Loucy (cell line): ENCODE measurements around the gene ROBO1.

Experiments
- H2AFZ ChIP-seq: fragments of 200-600 bp; sonication (generic); 2 replicates; pipeline ENCODE4 v1.6.0; 2016; ENCODE audit warnings: antibody characterized with exemption, mild to moderate bottlenecking, low read length, moderate library complexity
- H3F3A ChIP-seq: fragments of 200-600 bp; 2 replicates; pipeline ENCODE4 v1.6.0; 2016; ENCODE audit warnings: antibody characterized with exemption, low read depth, mild to moderate bottlenecking
- H3K27me3 ChIP-seq: fragments of 200-600 bp; sonication (generic); 2 replicates; pipeline ENCODE4 v1.6.1; 2014; ENCODE audit warnings: low read length, mild to moderate bottlenecking; ENCODE audit not compliant: insufficient read depth, poor library complexity, severe bottlenecking
- H3K36me3 ChIP-seq: fragments of 200-600 bp; sonication (generic); 2 replicates; pipeline ENCODE4 v1.6.1; 2016; ENCODE audit warnings: low read length; ENCODE audit not compliant: insufficient read depth
- H3K4me1 ChIP-seq: fragments of 200-600 bp; sonication (generic); 2 replicates; pipeline ENCODE4 v1.5.1; 2014; ENCODE audit warnings: low read length, mild to moderate bottlenecking; ENCODE audit not compliant: insufficient read depth, poor library complexity, severe bottlenecking
- H3K4me2 ChIP-seq: fragments of 200-600 bp; sonication (generic); 2 replicates; pipeline ENCODE4 v1.6.0; 2014; ENCODE audit warnings: antibody characterized with exemption, low read length, low read depth, mild to moderate bottlenecking; ENCODE audit not compliant: poor library complexity, severe bottlenecking
- H3K4me3 ChIP-seq: fragments of 200-600 bp; sonication (generic); 2 replicates; pipeline ENCODE4 v1.5.1; 2014; ENCODE audit warnings: low read length, mild to moderate bottlenecking, mixed read lengths; ENCODE audit not compliant: poor library complexity, severe bottlenecking
- H3K79me2 ChIP-seq: fragments of 200-600 bp; sonication (generic); 2 replicates; pipeline ENCODE4 v1.6.1; 2014; ENCODE audit warnings: low read length; ENCODE audit not compliant: insufficient read depth
- H3K9ac ChIP-seq: fragments of 200-600 bp; sonication (generic); 2 replicates; pipeline ENCODE4 v1.6.0; 2014; ENCODE audit warnings: mild to moderate bottlenecking, low read depth, low read length, moderate library complexity; ENCODE audit not compliant: poor library complexity, severe bottlenecking
- H3K9me2 ChIP-seq: fragments of 200-600 bp; sonication (generic); replicated peaks from 2 replicates; pipeline ENCODE4 v1.6.1; 2016; ENCODE audit warnings: low read depth, low read length, mixed read lengths
- H3K9me3 ChIP-seq: fragments of 200-600 bp; sonication (generic); 2 replicates; pipeline ENCODE4 v1.6.1; 2014; ENCODE audit warnings: mild to moderate bottlenecking, antibody characterized with exemption, low read length, low read depth; ENCODE audit not compliant: insufficient read depth
- H4K20me1 ChIP-seq: fragments of 200-600 bp; sonication (generic); 2 replicates; pipeline ENCODE4 v1.6.0; 2014; ENCODE audit warnings: antibody characterized with exemption, low read length, mild to moderate bottlenecking; ENCODE audit not compliant: insufficient read depth, poor library complexity, severe bottlenecking
- CTCF ChIP-seq: fragments of 200-600 bp; sonication (generic); conservative IDR thresholded peaks from 2 replicates; pipeline ENCODE4 v1.5.1; 2014; ENCODE audit warnings: mild to moderate bottlenecking, antibody characterized with exemption, low read length
- EZH2phosphoT487 ChIP-seq: fragments of 200-600 bp; IDR thresholded peaks from 2 replicates; pipeline ENCODE4 v1.6.1; 2018; ENCODE audit warnings: antibody characterized with exemption, mild to moderate bottlenecking, moderate library complexity, borderline replicate concordance

ROBO1 gene

GRCh38 chr3:78847203-78847602 lies 920.6 kb downstream of the ROBO1 start:
- H3K79me2 ChIP-seq: no peaks in the 10 kb centered on the region
- TF ChIP-seq EZH2phosphoT487 (no peak), CTCF (no peak)
- H3K9ac ChIP-seq: no peak overlapping the region
- H3K9me3 ChIP-seq: no peaks in the 10 kb centered on the region
- H3K4me3 ChIP-seq: no peak overlapping the region
- H2AFZ ChIP-seq: no peak overlapping the region
- H3K4me1 ChIP-seq: no peaks in the 10 kb centered on the region
- no peaks in the 10 kb centered on the region for H3F3A ChIP-seq
- no peaks in the 10 kb centered on the region for H3K36me3 ChIP-seq
- no peaks in the 10 kb centered on the region for H3K27me3 ChIP-seq
- H4K20me1 ChIP-seq: no peaks in the 10 kb centered on the region
- no peaks in the 10 kb centered on the region for H3K9me2 ChIP-seq
- H3K4me2 ChIP-seq: no peak overlapping the region

GRCh38 chr3:78846718-78847117 lies 921.1 kb downstream of the ROBO1 start:
- H4K20me1 ChIP-seq: no peaks in the 10 kb centered on the region
- no peaks in the 10 kb centered on the region for H3K9me2 ChIP-seq
- H3K4me3 ChIP-seq: no peak overlapping the region
- no peak overlapping the region for H2AFZ ChIP-seq
- H3K9me3 ChIP-seq: no peaks in the 10 kb centered on the region
- no peaks in the 10 kb centered on the region for H3K27me3 ChIP-seq
- no peaks in the 10 kb centered on the region for H3K4me1 ChIP-seq
- no peak overlapping the region for H3K9ac ChIP-seq
- no peaks in the 10 kb centered on the region for H3K36me3 ChIP-seq
- no peaks in the 10 kb centered on the region for H3K79me2 ChIP-seq
- no peak overlapping the region for H3K4me2 ChIP-seq
- H3F3A ChIP-seq: no peaks in the 10 kb centered on the region
- TF ChIP-seq CTCF: no peak
- no peak for TF ChIP-seq EZH2phosphoT487

GRCh38 chr3:78845605-78846004 lies 922.2 kb downstream of the ROBO1 start:
- Histone ChIP-seq H3K9ac (no peak overlapping the region), H4K20me1 (no peaks in the 10 kb centered on the region), H3K9me2 (no peaks in the 10 kb centered on the region), H3K79me2 (no peaks in the 10 kb centered on the region), H3K36me3 (no peaks in the 10 kb centered on the region), H3K27me3 (no peaks in the 10 kb centered on the region), H3F3A (no peaks in the 10 kb centered on the region), H3K4me1 (no peaks in the 10 kb centered on the region), H2AFZ (no peak overlapping the region), H3K4me2 (no peak overlapping the region), H3K9me3 (no peaks in the 10 kb centered on the region), H3K4me3 (no peak overlapping the region)
- TF ChIP-seq EZH2phosphoT487: no peak
- no peak for TF ChIP-seq CTCF
